Progenitor cell of endocrine pancreas (in vitro differentiated cells): Measurements from ENCODE around the gene SLC27A1. TPM values are rescaled to one million over a fixed set of nuclear protein-coding genes. Genes with fewer than 3 reads are reported as not detected.
"Not testable (repeated sequence)": the region's sequence is repeated elsewhere in the genome, so short reads cannot be mapped to it uniquely, and the experiment has no call there.

Source experiments
- DNase-seq: peaks from one replicate; pipeline ENCODE4 v3.0.0; 2021; ENCODE audit warnings: low spot score; ENCODE audit not compliant: unreplicated experiment
- H3K27ac Mint-ChIP-seq: 2 replicates; pipeline ENCODE4 v1.8.0; 2021; ENCODE audit warnings: mild to moderate bottlenecking, moderate library complexity, mixed read lengths
- H3K27me3 Mint-ChIP-seq: 2 replicates; pipeline ENCODE4 v1.8.0; 2021; ENCODE audit warnings: mixed read lengths
- H3K36me3 Mint-ChIP-seq: 2 replicates; pipeline ENCODE4 v1.8.0; 2022; ENCODE audit warnings: mixed read lengths; ENCODE audit not compliant: insufficient read depth
- H3K4me1 Mint-ChIP-seq: 2 replicates; pipeline ENCODE4 v1.8.0; 2021; ENCODE audit warnings: low read depth, mixed read lengths
- H3K4me3 Mint-ChIP-seq: 2 replicates; pipeline ENCODE4 v1.8.0; 2021; ENCODE audit warnings: low read depth, mild to moderate bottlenecking, moderate library complexity, mixed read lengths
- H3K9me3 Mint-ChIP-seq: 2 replicates; pipeline ENCODE4 v1.8.0; 2021; ENCODE audit warnings: low read depth, mixed read lengths
- CTCF ChIP-seq: fragments of 200-600 bp; sonication (generic); IDR thresholded peaks from one replicate; pipeline ENCODE4 v1.5.0; 2021; ENCODE audit warnings: antibody characterized with exemption, mild to moderate bottlenecking; ENCODE audit not compliant: unreplicated experiment
- total RNA-seq: library from RNA; stranded (reverse); gene quantifications from 2 replicates; pipeline ENCODE4 v1.2.1, GENCODE V29; 2021

SLC27A1 gene
- total RNA-seq, 1 donor from 2014 or later, result 19.8 TPM

GRCh38 chr19:17548145-17548544 is 77.8 kb downstream of the SLC27A1 start:
- H3K4me3 Mint-ChIP-seq, result no peak overlapping the region
- no peaks in the 10 kb centered on the region for H3K4me1 Mint-ChIP-seq
- no peak for DNase-seq
- no peaks in the 10 kb centered on the region for H3K36me3 Mint-ChIP-seq
- H3K9me3 Mint-ChIP-seq, result no peaks in the 10 kb centered on the region
- peaks cover 6% of the 10 kb centered on the region for H3K27me3 Mint-ChIP-seq
- TF ChIP-seq CTCF, result no peak
- peak overlapping the region; percentile 82 for H3K27ac Mint-ChIP-seq

GRCh38 chr19:17549085-17549740 is 78.9 kb downstream of the SLC27A1 start:
- DNase-seq, result no peak
- H3K9me3 Mint-ChIP-seq, result no peaks in the 10 kb centered on the region

GRCh38 chr19:17550076-17550667 is 79.8 kb downstream of the SLC27A1 start:
- Mint-ChIP-seq H3K9me3 (no peaks in the 10 kb centered on the region), H3K4me1 (no peaks in the 10 kb centered on the region), H3K27ac (no peak overlapping the region), H3K4me3 (no peak overlapping the region), H3K27me3 (peaks cover 2% of the 10 kb centered on the region), H3K36me3 (no peaks in the 10 kb centered on the region)
- no peak for TF ChIP-seq CTCF
- no peak for DNase-seq

More at GRCh38 chr19:17549085-17549740, 78.9 kb downstream of the SLC27A1 start:
- no peaks in the 10 kb centered on the region for H3K36me3 Mint-ChIP-seq
- H3K27ac Mint-ChIP-seq, result no peak overlapping the region
- H3K27me3 Mint-ChIP-seq, result peaks cover 2% of the 10 kb centered on the region
- TF ChIP-seq CTCF, result no peak
- H3K4me1 Mint-ChIP-seq, result no peaks in the 10 kb centered on the region
- no peak overlapping the region for H3K4me3 Mint-ChIP-seq

GRCh38 chr19:17552735-17553134 is 82.4 kb downstream of the SLC27A1 start:
- DNase-seq, H3K4me3 Mint-ChIP-seq, H3K9me3 Mint-ChIP-seq, H3K4me1 Mint-ChIP-seq, H3K27me3 Mint-ChIP-seq, H3K36me3 Mint-ChIP-seq, H3K27ac Mint-ChIP-seq: not testable (repeated sequence)

GRCh38 chr19:17553256-17553655 is 82.9 kb downstream of the SLC27A1 start:
- Mint-ChIP-seq H3K9me3 (no peaks in the 10 kb centered on the region), H3K4me3 (no peak overlapping the region), H3K4me1 (no peaks in the 10 kb centered on the region), H3K27me3 (no peaks in the 10 kb centered on the region), H3K27ac (no peak overlapping the region), H3K36me3 (no peaks in the 10 kb centered on the region)
- no peak for TF ChIP-seq CTCF
- no peak for DNase-seq

GRCh38 chr19:17554968-17555479 is 84.7 kb downstream of the SLC27A1 start:
- Mint-ChIP-seq H3K9me3 (no peaks in the 10 kb centered on the region), H3K27me3 (no peaks in the 10 kb centered on the region)

More at GRCh38 chr19:17554968-17555479, 84.7 kb downstream of the SLC27A1 start:
- TF ChIP-seq CTCF, result no peak
- peak overlapping the region; percentile 62 for H3K27ac Mint-ChIP-seq
- peak overlapping the region; percentile 77 for H3K4me3 Mint-ChIP-seq
- no peak for DNase-seq
- H3K36me3 Mint-ChIP-seq, result peaks cover 3% of the 10 kb centered on the region
- no peaks in the 10 kb centered on the region for H3K4me1 Mint-ChIP-seq
